Measurements from ENCODE around the gene ZNF335. TPM values are rescaled to one million over a fixed set of nuclear protein-coding genes. Genes with fewer than 3 reads are reported as not detected.

Gene ZNF335
- total and polyA plus RNA-seq, 2 donors (not counting 3 experiments of a cell fraction or from before 2014, with no cell fraction given), result 17.3 to 22.8 TPM

GRCh38 chr20:45951925-45952834, 19.8 kb downstream of the ZNF335 start:
- no peak overlapping the region for H3K27ac ChIP-seq (ENCODE audit: insufficient read depth, low read depth, low read length)
- H3K4me1 ChIP-seq (ENCODE audit: control insufficient read depth, extremely low read depth, insufficient read depth, low read length), result no peaks in the 10 kb centered on the region
- H3K9me1 ChIP-seq (replicated peaks; ENCODE audit: control insufficient read depth, extremely low read depth, insufficient read depth, low read length), result no peaks in the 10 kb centered on the region
- TF ChIP-seq EZH2 (IDR thresholded peaks at IDR 0.05; ENCODE audit: borderline replicate concordance, low read depth, low read length, severe bottlenecking) (no peak), MYC (IDR thresholded peaks at IDR 0.05; ENCODE audit: low read depth, low read length) (no peak), JUN (IDR thresholded peaks at IDR 0.05; ENCODE audit: borderline replicate concordance, insufficient read depth, insufficient read length, low read depth) (no peak), GATA2 (IDR thresholded peaks at IDR 0.05; ENCODE audit: insufficient read depth, insufficient read length, low read depth, low read length) (no peak), FOS (IDR thresholded peaks at IDR 0.05; ENCODE audit: borderline replicate concordance, insufficient read depth, low read length) (no peak), POLR2A (IDR thresholded peaks at IDR 0.05; ENCODE audit: low read depth, low read length) (no peak), POLR2AphosphoS5 (IDR thresholded peaks at IDR 0.05; ENCODE audit: insufficient read depth, low read depth, low read length) (no peak)
- TF ChIP-seq, protein P1, sequence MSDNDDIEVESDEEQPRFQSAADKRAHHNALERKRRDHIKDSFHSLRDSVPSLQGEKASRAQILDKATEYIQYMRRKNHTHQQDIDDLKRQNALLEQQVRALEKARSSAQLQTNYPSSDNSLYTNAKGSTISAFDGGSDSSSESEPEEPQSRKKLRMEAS (IDR thresholded peaks at IDR 0.05; ENCODE audit: insufficient read depth, insufficient read length), result no peak
- TF ChIP-seq, protein P2, sequence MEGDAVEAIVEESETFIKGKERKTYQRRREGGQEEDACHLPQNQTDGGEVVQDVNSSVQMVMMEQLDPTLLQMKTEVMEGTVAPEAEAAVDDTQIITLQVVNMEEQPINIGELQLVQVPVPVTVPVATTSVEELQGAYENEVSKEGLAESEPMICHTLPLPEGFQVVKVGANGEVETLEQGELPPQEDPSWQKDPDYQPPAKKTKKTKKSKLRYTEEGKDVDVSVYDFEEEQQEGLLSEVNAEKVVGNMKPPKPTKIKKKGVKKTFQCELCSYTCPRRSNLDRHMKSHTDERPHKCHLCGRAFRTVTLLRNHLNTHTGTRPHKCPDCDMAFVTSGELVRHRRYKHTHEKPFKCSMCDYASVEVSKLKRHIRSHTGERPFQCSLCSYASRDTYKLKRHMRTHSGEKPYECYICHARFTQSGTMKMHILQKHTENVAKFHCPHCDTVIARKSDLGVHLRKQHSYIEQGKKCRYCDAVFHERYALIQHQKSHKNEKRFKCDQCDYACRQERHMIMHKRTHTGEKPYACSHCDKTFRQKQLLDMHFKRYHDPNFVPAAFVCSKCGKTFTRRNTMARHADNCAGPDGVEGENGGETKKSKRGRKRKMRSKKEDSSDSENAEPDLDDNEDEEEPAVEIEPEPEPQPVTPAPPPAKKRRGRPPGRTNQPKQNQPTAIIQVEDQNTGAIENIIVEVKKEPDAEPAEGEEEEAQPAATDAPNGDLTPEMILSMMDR (IDR thresholded peaks at IDR 0.05; ENCODE audit: extremely low read depth in 1 of 2, insufficient read depth in 1 of 2, low read depth in 1 of 2, low read length in 2 of 2), result no peak
- no peak overlapping the region for H3K4me3 ChIP-seq (replicated peaks in 1 of 3; ENCODE audit: insufficient read depth in 1 of 3, low read depth in 1 of 3, low read length in 3 of 3)
- intact Hi-C loops (cut with micrococcal nuclease) (no loop called here), dilution Hi-C loops (cut with MboI; ENCODE audit: extremely low pct_ligation_motif_present, low sequenced_read_pairs) (no loop called here)
- BruUV-seq (replicated peaks), result no TSS peak
- ChIA-PET CTCF (interaction anchor here (1.3 to 2.7 kb wide), 3 partner anchors 18 to 128 kb away, joined by 5 to 18 read pairs (median 7); partner anchors contain the start of genes CTSA and NEURL2), POLR2A (interaction anchor here (0.9 kb wide), 1 partner anchor 17 kb away, joined by 3 read pairs; no protein-coding TSS in a partner anchor)
- H3K79me2 ChIP-seq (ENCODE audit: control insufficient read depth, insufficient read depth, low read length), result no peaks in the 10 kb centered on the region
- no peak overlapping the region for H3K9ac ChIP-seq (replicated peaks; ENCODE audit: extremely low read depth, insufficient read depth, low read length)
- no peaks in the 10 kb centered on the region for H3K27me3 ChIP-seq (ENCODE audit: control insufficient read depth in 2 of 2, insufficient read depth in 2 of 2, low read length in 2 of 2)
- H3K9me3 ChIP-seq (replicated peaks; ENCODE audit: control insufficient read depth, insufficient read depth, low read length), result no peaks in the 10 kb centered on the region
- FAIRE-seq (no peak), DNase-seq (ENCODE audit: low read depth, low spot score) (no peak)
- H2AFZ ChIP-seq (ENCODE audit: low read depth, low read length), result no peak overlapping the region
- no peak overlapping the region for H3K4me2 ChIP-seq (ENCODE audit: insufficient read depth, low read length)
- H3K36me3 ChIP-seq (ENCODE audit: control insufficient read depth in 2 of 2, extremely low read depth in 1 of 2, insufficient read depth in 2 of 2, low read length in 2 of 2), result peaks cover 4 to 56% of the 10 kb centered on the region in 2 experiments
- H4K20me1 ChIP-seq (replicated peaks; ENCODE audit: control insufficient read depth, extremely low read depth, insufficient read depth, low read length), result no peaks in the 10 kb centered on the region
